Neural cell (in vitro differentiated cells): Measurements from ENCODE around the gene USP28. TPM values are rescaled to one million over a fixed set of nuclear protein-coding genes. Genes with fewer than 3 reads are reported as not detected.

Experiments
- H2AFZ ChIP-seq: fragments of 200-600, 300-800 bp; sonication (generic), shearing (Covaris generic); 2 replicates; pipeline ENCODE4 v1.6.0; 2014; ENCODE audit warnings: low read depth, mild to moderate bottlenecking, antibody characterized with exemption, low read length, moderate library complexity
- H3F3A ChIP-seq: fragments of 200-600 bp; shearing (Covaris generic); 2 replicates; pipeline ENCODE4 v1.6.1; 2016; ENCODE audit warnings: mild to moderate bottlenecking, moderate library complexity, mixed read lengths, antibody characterized with exemption, low read length; ENCODE audit not compliant: insufficient read depth, poor library complexity, severe bottlenecking
- H3K27ac ChIP-seq: fragments of 200-600, 300-800 bp; sonication (generic), shearing (Covaris generic); 2 replicates; pipeline ENCODE4 v1.5.1; 2014; ENCODE audit warnings: mild to moderate bottlenecking, low read length, moderate library complexity
- H3K27me3 ChIP-seq: fragments of 300-800, 200-600 bp; sonication (generic), shearing (Covaris generic); 2 replicates; pipeline ENCODE4 v1.6.0; 2014; ENCODE audit warnings: mild to moderate bottlenecking, low read depth, low read length, moderate library complexity; ENCODE audit not compliant: insufficient read depth
- H3K36me3 ChIP-seq: fragments of 300-800, 200-600 bp; sonication (generic), shearing (Covaris generic); 2 replicates; pipeline ENCODE4 v1.5.1; 2014; ENCODE audit warnings: mild to moderate bottlenecking, antibody characterized with exemption, low read length, moderate library complexity; ENCODE audit not compliant: insufficient read depth
- H3K4me2 ChIP-seq: fragments of 300-800, 200-600 bp; sonication (generic), shearing (Covaris generic); 2 replicates; pipeline ENCODE4 v1.6.0; 2014; ENCODE audit warnings: mild to moderate bottlenecking, low read length
- H3K4me3 ChIP-seq: fragments of 300-800, 200-600 bp; sonication (generic), shearing (Covaris generic); 2 replicates; pipeline ENCODE4 v1.5.1; 2014; ENCODE audit warnings: mild to moderate bottlenecking, low read length, moderate library complexity
- H3K79me2 ChIP-seq: fragments of 200-600 bp; shearing (Covaris generic); replicated peaks from 2 replicates; pipeline ENCODE4 v1.6.0; 2014; ENCODE audit warnings: mild to moderate bottlenecking, low read length, moderate library complexity; ENCODE audit not compliant: insufficient read depth
- H3K9ac ChIP-seq: fragments of 300-800, 200-600 bp; sonication (generic), shearing (Covaris generic); 2 replicates; pipeline ENCODE4 v1.6.1; 2016; ENCODE audit warnings: mild to moderate bottlenecking, low read length, mixed read lengths
- H3K9me2 ChIP-seq: fragments of 200-600 bp; shearing (Covaris generic); 2 replicates; pipeline ENCODE4 v1.6.1; 2016; ENCODE audit warnings: mild to moderate bottlenecking, low read length, mixed read lengths; ENCODE audit not compliant: insufficient read depth
- H3K9me3 ChIP-seq: fragments of 200-600, 300-800 bp; sonication (generic), shearing (Covaris generic); 2 replicates; pipeline ENCODE4 v1.6.1; 2016; ENCODE audit warnings: mild to moderate bottlenecking, mixed run types, low read length, moderate library complexity, mixed read lengths
- H4K20me1 ChIP-seq: fragments of 200-600 bp; shearing (Covaris generic); 2 replicates; pipeline ENCODE4 v1.6.1; 2016; ENCODE audit warnings: mild to moderate bottlenecking, mixed run types; ENCODE audit not compliant: insufficient read depth
- EP300 ChIP-seq: fragments of 450-650 bp; conservative IDR thresholded peaks from 2 replicates; pipeline ENCODE4 v1.6.1; 2014; ENCODE audit warnings: antibody characterized with exemption, mild to moderate bottlenecking, moderate library complexity; ENCODE audit not compliant: poor library complexity, severe bottlenecking
- EZH2 ChIP-seq: fragments of 200-600, 300-800 bp; shearing (Covaris generic), sonication (generic); IDR thresholded peaks from 2 replicates; pipeline ENCODE4 v1.6.1; 2014; ENCODE audit warnings: antibody characterized with exemption, low read length, borderline replicate concordance, mild to moderate bottlenecking; ENCODE audit not compliant: insufficient read depth, poor library complexity, severe bottlenecking
- MXI1 ChIP-seq: fragments of 450-650 bp; conservative IDR thresholded peaks from 2 replicates; pipeline ENCODE4 v1.6.1; 2014; ENCODE audit warnings: antibody characterized with exemption, mild to moderate bottlenecking; ENCODE audit not compliant: poor library complexity, severe bottlenecking
- POLR2AphosphoS5 ChIP-seq: IDR thresholded peaks from 2 replicates; pipeline ENCODE4 v1.6.1; 2012
- RAD21 ChIP-seq: fragments of 450-650 bp; conservative IDR thresholded peaks from 2 replicates; pipeline ENCODE4 v1.6.1; 2014; ENCODE audit warnings: antibody characterized with exemption, mild to moderate bottlenecking, moderate library complexity
- SMC3 ChIP-seq: fragments of 450-650 bp; conservative IDR thresholded peaks from 2 replicates; pipeline ENCODE4 v1.6.1; 2014; ENCODE audit warnings: antibody characterized with exemption, mild to moderate bottlenecking, moderate library complexity; ENCODE audit not compliant: poor library complexity
- TAF1 ChIP-seq: IDR thresholded peaks from 2 replicates; pipeline ENCODE4 v1.6.1; 2012; ENCODE audit warnings: low read depth
- polyA plus RNA-seq: library from polyadenylated mRNA; depleted of rRNA; stranded (reverse); fragments of >200 nt; gene quantifications from 2 replicates; pipeline ENCODE4 v1.2.3, GENCODE V29; 2014
- small RNA-seq, 3 experiments: library from RNA; depleted of rRNA; stranded (forward); fragments of <200 nt; gene quantifications; one replicate each; pipeline ENCODE3, GENCODE V24; 2012
- TF ChIP-seq, protein P1 (sequence below): IDR thresholded peaks from 2 replicates; pipeline ENCODE4 v1.6.1; 2012; ENCODE audit warnings: borderline replicate concordance
- TF ChIP-seq, protein P2 (sequence below): fragments of 450-650 bp; IDR thresholded peaks from 2 replicates; pipeline ENCODE4 v1.5.1; 2014; ENCODE audit warnings: antibody characterized with exemption, mild to moderate bottlenecking, moderate library complexity; ENCODE audit not compliant: poor library complexity, severe bottlenecking

USP28 gene
- polyA plus RNA-seq, 1 donor from 2014 or later = 16.0 TPM

DNA sequence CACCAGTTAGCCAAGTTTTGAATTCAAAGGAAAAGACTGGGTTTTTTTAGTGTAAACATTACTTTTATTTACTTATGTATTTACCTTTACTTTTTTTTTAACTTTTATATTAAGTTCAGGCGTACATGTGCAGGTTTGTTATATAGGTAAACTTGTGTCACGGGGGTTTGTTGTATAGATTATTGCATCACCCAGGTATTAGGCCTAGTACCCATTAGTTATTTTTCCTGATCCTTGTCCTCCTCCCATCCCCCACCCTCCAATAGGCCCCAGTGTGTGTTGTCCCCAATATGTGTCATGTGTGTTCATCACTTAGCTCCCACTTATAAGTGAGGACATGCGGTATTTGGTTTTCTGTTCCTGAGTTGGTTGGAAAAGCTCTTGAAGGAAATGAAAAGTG is 122.4 kb downstream of the USP28 start:
- Histone ChIP-seq H3F3A (no peaks in the 10 kb centered on the region), H3K9me3 (no peaks in the 10 kb centered on the region), H3K4me2 (no peak overlapping the region), H2AFZ (no peak overlapping the region), H3K79me2 (no peaks in the 10 kb centered on the region), H3K27me3 (no peaks in the 10 kb centered on the region), H3K27ac (no peak overlapping the region), H3K9ac (no peak overlapping the region), H3K9me2 (no peaks in the 10 kb centered on the region), H3K36me3 (peaks cover 19% of the 10 kb centered on the region), H3K4me3 (no peak overlapping the region), H4K20me1 (no peaks in the 10 kb centered on the region)
- no peak for TF ChIP-seq POLR2AphosphoS5
- no peak for TF ChIP-seq TAF1
- TF ChIP-seq SMC3 = no peak
- TF ChIP-seq, protein P1, sequence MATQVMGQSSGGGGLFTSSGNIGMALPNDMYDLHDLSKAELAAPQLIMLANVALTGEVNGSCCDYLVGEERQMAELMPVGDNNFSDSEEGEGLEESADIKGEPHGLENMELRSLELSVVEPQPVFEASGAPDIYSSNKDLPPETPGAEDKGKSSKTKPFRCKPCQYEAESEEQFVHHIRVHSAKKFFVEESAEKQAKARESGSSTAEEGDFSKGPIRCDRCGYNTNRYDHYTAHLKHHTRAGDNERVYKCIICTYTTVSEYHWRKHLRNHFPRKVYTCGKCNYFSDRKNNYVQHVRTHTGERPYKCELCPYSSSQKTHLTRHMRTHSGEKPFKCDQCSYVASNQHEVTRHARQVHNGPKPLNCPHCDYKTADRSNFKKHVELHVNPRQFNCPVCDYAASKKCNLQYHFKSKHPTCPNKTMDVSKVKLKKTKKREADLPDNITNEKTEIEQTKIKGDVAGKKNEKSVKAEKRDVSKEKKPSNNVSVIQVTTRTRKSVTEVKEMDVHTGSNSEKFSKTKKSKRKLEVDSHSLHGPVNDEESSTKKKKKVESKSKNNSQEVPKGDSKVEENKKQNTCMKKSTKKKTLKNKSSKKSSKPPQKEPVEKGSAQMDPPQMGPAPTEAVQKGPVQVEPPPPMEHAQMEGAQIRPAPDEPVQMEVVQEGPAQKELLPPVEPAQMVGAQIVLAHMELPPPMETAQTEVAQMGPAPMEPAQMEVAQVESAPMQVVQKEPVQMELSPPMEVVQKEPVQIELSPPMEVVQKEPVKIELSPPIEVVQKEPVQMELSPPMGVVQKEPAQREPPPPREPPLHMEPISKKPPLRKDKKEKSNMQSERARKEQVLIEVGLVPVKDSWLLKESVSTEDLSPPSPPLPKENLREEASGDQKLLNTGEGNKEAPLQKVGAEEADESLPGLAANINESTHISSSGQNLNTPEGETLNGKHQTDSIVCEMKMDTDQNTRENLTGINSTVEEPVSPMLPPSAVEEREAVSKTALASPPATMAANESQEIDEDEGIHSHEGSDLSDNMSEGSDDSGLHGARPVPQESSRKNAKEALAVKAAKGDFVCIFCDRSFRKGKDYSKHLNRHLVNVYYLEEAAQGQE = no peak
- no peak for TF ChIP-seq MXI1
- TF ChIP-seq RAD21 = no peak
- TF ChIP-seq, protein P2, sequence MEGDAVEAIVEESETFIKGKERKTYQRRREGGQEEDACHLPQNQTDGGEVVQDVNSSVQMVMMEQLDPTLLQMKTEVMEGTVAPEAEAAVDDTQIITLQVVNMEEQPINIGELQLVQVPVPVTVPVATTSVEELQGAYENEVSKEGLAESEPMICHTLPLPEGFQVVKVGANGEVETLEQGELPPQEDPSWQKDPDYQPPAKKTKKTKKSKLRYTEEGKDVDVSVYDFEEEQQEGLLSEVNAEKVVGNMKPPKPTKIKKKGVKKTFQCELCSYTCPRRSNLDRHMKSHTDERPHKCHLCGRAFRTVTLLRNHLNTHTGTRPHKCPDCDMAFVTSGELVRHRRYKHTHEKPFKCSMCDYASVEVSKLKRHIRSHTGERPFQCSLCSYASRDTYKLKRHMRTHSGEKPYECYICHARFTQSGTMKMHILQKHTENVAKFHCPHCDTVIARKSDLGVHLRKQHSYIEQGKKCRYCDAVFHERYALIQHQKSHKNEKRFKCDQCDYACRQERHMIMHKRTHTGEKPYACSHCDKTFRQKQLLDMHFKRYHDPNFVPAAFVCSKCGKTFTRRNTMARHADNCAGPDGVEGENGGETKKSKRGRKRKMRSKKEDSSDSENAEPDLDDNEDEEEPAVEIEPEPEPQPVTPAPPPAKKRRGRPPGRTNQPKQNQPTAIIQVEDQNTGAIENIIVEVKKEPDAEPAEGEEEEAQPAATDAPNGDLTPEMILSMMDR = no peak
- TF ChIP-seq EP300 = no peak
- TF ChIP-seq EZH2 = no peak

Small RNAs within 50 kb of the gene (small RNA-seq; reads per million reads assigned to genes)
- gene LRRC37A13P = 0 reads per million in 3 experiments
- 0 reads per million in 3 experiments for gene RNU6-1107P
- 0 reads per million in 3 experiments for gene RPS29P19

Other genes with a start within 250 kb of the USP28 start
- 1.3 and 2.6 TPM in 2 replicates for gene TMPRSS5, start 169.3 kb downstream of the USP28 start, polyA plus RNA-seq
- 20.8 and 21.5 TPM in 2 replicates for gene ZW10, start 101.9 kb downstream of the USP28 start, polyA plus RNA-seq
- not detected in 2 replicates for gene CLDN25, start 95.8 kb downstream of the USP28 start, polyA plus RNA-seq
- not detected in 2 replicates for gene HTR3B, start 29.2 kb upstream of the USP28 start, polyA plus RNA-seq
- 0.36 TPM in 1 of 2 replicates, not detected in the other for gene HTR3A, start 99.5 kb upstream of the USP28 start, polyA plus RNA-seq
- gene ZBTB16, start 184.1 kb upstream of the USP28 start, polyA plus RNA-seq = 0.45 and 4.0 TPM in 2 replicates